HCT116 (cell line): ENCODE results near the gene MED27. TPM values are rescaled to one million over a fixed set of nuclear protein-coding genes. Genes with fewer than 3 reads are reported as not detected.

ENCODE experiments used
- ATAC-seq: fragments of 200-7000 bp; cut with Tn5 transposase; 2 replicates; pipeline ENCODE4 v1.9.1; 2020; ENCODE audit warnings: mild to moderate bottlenecking, moderate library complexity
- BruUV-seq: library from RNA; stranded (reverse); fragments of 400-500 nt; replicated peaks from 2 replicates; lab custom pipeline; 2021; lab: Mats Ljungman, UMichigan
- CTCF ChIA-PET: fragments of 300-600 bp; sonication (Branson Sonifier 250); formaldehyde crosslinking; loops from one replicate; lab custom pipeline; 2021; ENCODE audit warnings: antibody characterized with exemption; lab: Charles Lee
- POLR2A ChIA-PET: fragments of 300-600, 350-600 bp; sonication (Branson Sonifier 250); formaldehyde crosslinking; loops from one replicate; lab custom pipeline; 2021; ENCODE audit warnings: antibody characterized with exemption; lab: Charles Lee
- RAD21 ChIA-PET, 2 experiments: fragments of 300-600 bp; sonication (Branson Sonifier 250); formaldehyde crosslinking; loops; one replicate each; lab custom pipeline; 2023; ENCODE audit warnings: low total read pairs in 2 of 2; ENCODE audit not compliant: uncharacterized antibody in 2 of 2, unreplicated experiment in 2 of 2, low non-redundant PET in 1 of 2; lab: Charles Lee
- DNase-seq: peaks from one replicate; pipeline ENCODE4 v3.0.0-alpha.2; 2010; ENCODE audit warnings: low read depth, low spot score
- H2AFZ ChIP-seq: fragments of 200-600 bp; shearing (Covaris generic), sonication (generic); 2 replicates; pipeline ENCODE4 v1.6.1; 2017; ENCODE audit warnings: low read depth, mixed run types, mixed read lengths, antibody characterized with exemption, low read length; ENCODE audit not compliant: poor library complexity, severe bottlenecking
- H3K27ac ChIP-seq: 2 replicates; pipeline ENCODE4 v1.5.1; 2012; ENCODE audit warnings: low read depth, low read length
- H3K27me3 ChIP-seq: fragments of 200-600 bp; sonication (generic); 2 replicates; pipeline ENCODE4 v1.6.1; 2016; ENCODE audit warnings: mixed run types, low read length, mixed read lengths; ENCODE audit not compliant: insufficient read depth
- H3K36me3 ChIP-seq, 2 experiments: fragments of 200-500 bp in 1 of 2; fragments of 200-600 bp in 1 of 2; sonication (Bioruptor generic) in 1 of 2; sonication (generic) in 1 of 2; 2 replicates each; pipeline versions ENCODE4 v1.5.1 to v1.6.1; 2014 to 2016; ENCODE audit warnings: low read length in 2 of 2, inconsistent platforms in 1 of 2, mixed read lengths in 1 of 2, mixed run types in 1 of 2; ENCODE audit not compliant: insufficient read depth in 2 of 2, control insufficient read depth in 1 of 2
- H3K4me1 ChIP-seq, 2 experiments: fragments of 200-600 bp in 1 of 2; sonication (generic) in 1 of 2; 2 replicates each; pipeline versions ENCODE4 v1.5.1 to v1.6.1; 2012 to 2017; ENCODE audit warnings: low read length in 2 of 2, inconsistent platforms in 1 of 2, mild to moderate bottlenecking in 1 of 2, mixed read lengths in 1 of 2, mixed run types in 1 of 2, moderate library complexity in 1 of 2; ENCODE audit not compliant: insufficient read depth in 2 of 2, control insufficient read depth in 1 of 2
- H3K4me2 ChIP-seq: fragments of 200-600 bp; sonication (generic); 2 replicates; pipeline ENCODE4 v1.6.1; 2017; ENCODE audit warnings: mixed run types, low read length, mixed read lengths
- H3K4me3 ChIP-seq, 2 experiments: fragments of 200-600 bp in 1 of 2; sonication (generic) in 1 of 2; replicated peaks in 1 of 2; 2 replicates each; pipeline ENCODE4 v1.5.1; 2011 to 2016; ENCODE audit warnings: low read length in 2 of 2, control low read depth in 1 of 2, low read depth in 1 of 2, mild to moderate bottlenecking in 1 of 2, mixed read lengths in 1 of 2, mixed run types in 1 of 2
- H3K79me2 ChIP-seq: fragments of 200-600 bp; sonication (generic); 2 replicates; pipeline ENCODE4 v1.6.1; 2017; ENCODE audit warnings: mild to moderate bottlenecking, mixed run types, low read length, moderate library complexity, mixed read lengths; ENCODE audit not compliant: insufficient read depth
- H3K9ac ChIP-seq: fragments of 200-600 bp; sonication (generic); 2 replicates; pipeline ENCODE4 v1.6.1; 2016; ENCODE audit warnings: low read length, mixed read lengths
- H3K9me2 ChIP-seq: fragments of 200-600 bp; sonication (generic), shearing (Covaris generic); 2 replicates; pipeline ENCODE4 v1.6.1; 2017; ENCODE audit warnings: mixed run types, mild to moderate bottlenecking, moderate library complexity; ENCODE audit not compliant: insufficient read depth
- H3K9me3 ChIP-seq, 2 experiments: fragments of 200-500 bp in 1 of 2; fragments of 200-600 bp in 1 of 2; sonication (Bioruptor generic) in 1 of 2; sonication (generic) in 1 of 2; 2 replicates each; pipeline ENCODE4 v1.6.1; 2014 to 2017; ENCODE audit warnings: low read length in 2 of 2, mixed read lengths in 2 of 2, inconsistent platforms in 1 of 2, low read depth in 1 of 2, mild to moderate bottlenecking in 1 of 2, mixed run types in 1 of 2, moderate library complexity in 1 of 2; ENCODE audit not compliant: control insufficient read depth in 1 of 2, insufficient read depth in 1 of 2
- H4K20me1 ChIP-seq: fragments of 200-600 bp; sonication (generic), shearing (Covaris generic); 2 replicates; pipeline ENCODE4 v1.6.1; 2017; ENCODE audit warnings: mixed run types, mild to moderate bottlenecking, moderate library complexity; ENCODE audit not compliant: insufficient read depth
- CBX3 ChIP-seq: IDR thresholded peaks from 2 replicates; pipeline ENCODE4 v1.6.1; 2012; ENCODE audit warnings: low read depth
- CTCF ChIP-seq, 3 experiments: fragments of 200-600 bp in 1 of 3; sonication (generic) in 1 of 3; IDR thresholded peaks in 2 of 3; conservative IDR thresholded peaks in 1 of 3; 2 replicates each; pipeline ENCODE4 v1.5.1; 2012 to 2017; ENCODE audit warnings: low read depth in 2 of 3, low read length in 2 of 3, antibody characterized with exemption in 1 of 3, borderline replicate concordance in 1 of 3, control low read depth in 1 of 3, mild to moderate bottlenecking in 1 of 3, mixed read lengths in 1 of 3, mixed run types in 1 of 3, moderate library complexity in 1 of 3; ENCODE audit not compliant: insufficient read depth in 1 of 3
- EGR1 ChIP-seq: IDR thresholded peaks from 2 replicates; pipeline ENCODE4 v1.6.1; 2012; ENCODE audit warnings: low read depth
- ELF1 ChIP-seq: IDR thresholded peaks from 2 replicates; pipeline ENCODE4 v1.6.1; 2012; ENCODE audit warnings: low read depth, borderline replicate concordance
- FOSL1 ChIP-seq: IDR thresholded peaks from 2 replicates; pipeline ENCODE4 v1.6.1; 2012; ENCODE audit warnings: low read depth
- JUND ChIP-seq: IDR thresholded peaks from 2 replicates; pipeline ENCODE4 v1.6.1; 2012
- POLR2A ChIP-seq: IDR thresholded peaks from 2 replicates; pipeline ENCODE4 v1.7.0; 2011; ENCODE audit warnings: borderline replicate concordance; ENCODE audit not compliant: insufficient read depth, insufficient read length; ENCODE audit errors: extremely low read depth
- RAD21 ChIP-seq: IDR thresholded peaks from 2 replicates; pipeline ENCODE4 v1.6.1; 2012; ENCODE audit warnings: low read depth, mild to moderate bottlenecking
- REST ChIP-seq: IDR thresholded peaks from 2 replicates; pipeline ENCODE4 v1.6.1; 2012; ENCODE audit warnings: low read depth
- SIN3A ChIP-seq: IDR thresholded peaks from 2 replicates; pipeline ENCODE4 v1.6.1; 2012; ENCODE audit warnings: low read depth
- SP1 ChIP-seq: IDR thresholded peaks from 2 replicates; pipeline ENCODE4 v1.6.1; 2012; ENCODE audit warnings: low read depth
- SRF ChIP-seq: IDR thresholded peaks from 2 replicates; pipeline ENCODE4 v1.6.1; 2012; ENCODE audit warnings: low read depth
- ZFX ChIP-seq: fragments of 450-650 bp; IDR thresholded peaks from 2 replicates; pipeline ENCODE4 v1.6.1; 2017
- ZNF274 ChIP-seq: fragments of 200-500 bp; sonication (Bioruptor generic); IDR thresholded peaks from 2 replicates; pipeline ENCODE4 v1.6.1; 2014; ENCODE audit warnings: mild to moderate bottlenecking, low read depth, low read length, inconsistent platforms
- intact Hi-C: fragments of 100-400 bp; cut with micrococcal nuclease; formaldehyde crosslinking; loops from 2 replicates; pipeline ENCODE4 v1.10.0; 2022
- total RNA-seq: library from RNA; stranded (reverse); gene quantifications from one replicate; pipeline ENCODE4 v1.2.1, GENCODE V29; 2021; ENCODE audit not compliant: unreplicated experiment
- TF ChIP-seq, protein P1 (sequence below): IDR thresholded peaks from 2 replicates; pipeline ENCODE4 v1.6.1; 2011; ENCODE audit warnings: mild to moderate bottlenecking, low read length, moderate library complexity; ENCODE audit not compliant: insufficient replicate concordance; ENCODE audit errors: extremely low read depth
- TF ChIP-seq, protein P2 (sequence below): IDR thresholded peaks from 2 replicates; pipeline ENCODE4 v1.6.1; 2012

MED27 gene
- total RNA-seq, 1 experiment from 2014 or later = 26.9 TPM

DNA sequence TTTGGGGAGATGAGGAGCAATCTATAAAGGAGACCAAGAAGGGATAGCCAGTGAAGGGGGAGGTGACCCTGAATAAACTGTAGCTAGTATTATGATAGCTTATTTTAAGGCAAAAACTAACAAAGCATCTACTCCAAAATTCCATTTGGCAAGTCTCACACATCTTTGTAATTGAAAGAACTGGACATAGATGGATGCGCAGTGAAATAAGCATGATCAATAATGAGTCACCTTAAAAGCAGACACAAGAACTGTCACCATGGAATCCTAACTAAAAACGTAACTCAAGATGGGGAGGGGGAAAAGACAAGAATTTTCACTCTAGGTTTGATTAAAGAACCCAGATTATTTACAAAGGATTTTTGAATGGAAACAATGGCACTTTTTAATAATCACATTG, 164.5 kb downstream of the MED27 start:
- intact Hi-C loops = no loop called here
- Histone ChIP-seq H3K4me1 (no peaks in the 10 kb centered on the region), H3K9me2 (no peaks in the 10 kb centered on the region), H3K27me3 (no peaks in the 10 kb centered on the region), H3K36me3 (no peaks in the 10 kb centered on the region), H3K79me2 (no peaks in the 10 kb centered on the region), H3K27ac (no peak overlapping the region), H3K4me2 (no peak overlapping the region), H4K20me1 (peaks cover 4% of the 10 kb centered on the region; the same call in 1 of the 2 replicates), H2AFZ (no peak overlapping the region), H3K4me3 (no peak overlapping the region), H3K9ac (no peak overlapping the region), H3K9me3 (no peaks in the 10 kb centered on the region)
- ATAC-seq (no peak), DNase-seq (no peak)
- ChIA-PET RAD21 (no interaction called here), CTCF (no interaction called here), POLR2A (no interaction called here)
- BruUV-seq = no TSS peak
- TF ChIP-seq, protein P1, sequence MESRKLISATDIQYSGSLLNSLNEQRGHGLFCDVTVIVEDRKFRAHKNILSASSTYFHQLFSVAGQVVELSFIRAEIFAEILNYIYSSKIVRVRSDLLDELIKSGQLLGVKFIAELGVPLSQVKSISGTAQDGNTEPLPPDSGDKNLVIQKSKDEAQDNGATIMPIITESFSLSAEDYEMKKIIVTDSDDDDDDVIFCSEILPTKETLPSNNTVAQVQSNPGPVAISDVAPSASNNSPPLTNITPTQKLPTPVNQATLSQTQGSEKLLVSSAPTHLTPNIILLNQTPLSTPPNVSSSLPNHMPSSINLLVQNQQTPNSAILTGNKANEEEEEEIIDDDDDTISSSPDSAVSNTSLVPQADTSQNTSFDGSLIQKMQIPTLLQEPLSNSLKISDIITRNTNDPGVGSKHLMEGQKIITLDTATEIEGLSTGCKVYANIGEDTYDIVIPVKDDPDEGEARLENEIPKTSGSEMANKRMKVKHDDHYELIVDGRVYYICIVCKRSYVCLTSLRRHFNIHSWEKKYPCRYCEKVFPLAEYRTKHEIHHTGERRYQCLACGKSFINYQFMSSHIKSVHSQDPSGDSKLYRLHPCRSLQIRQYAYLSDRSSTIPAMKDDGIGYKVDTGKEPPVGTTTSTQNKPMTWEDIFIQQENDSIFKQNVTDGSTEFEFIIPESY = no peak
- TF ChIP-seq, protein P2, sequence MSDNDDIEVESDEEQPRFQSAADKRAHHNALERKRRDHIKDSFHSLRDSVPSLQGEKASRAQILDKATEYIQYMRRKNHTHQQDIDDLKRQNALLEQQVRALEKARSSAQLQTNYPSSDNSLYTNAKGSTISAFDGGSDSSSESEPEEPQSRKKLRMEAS = no peak
- TF ChIP-seq ZFX (no peak), JUND (no peak), SP1 (no peak), ZNF274 (no peak), ELF1 (no peak), CBX3 (no peak), SRF (no peak), REST (no peak), SIN3A (no peak), CTCF (IDR thresholded peaks at IDR 0.05 in 2 of 3, conservative IDR thresholded peaks at IDR 0.05 in 1 of 3; ENCODE audit: borderline replicate concordance in 1 of 3, insufficient read depth in 1 of 3, low read depth in 2 of 3, low read length in 2 of 3) (no peak), POLR2A (no peak), EGR1 (no peak), RAD21 (no peak), FOSL1 (no peak)
